C4-2B (cell line): ENCODE results near the gene AKAP8L.

Source experiments
- CTCF ChIP-seq: fragments of 450-650 bp; conservative IDR thresholded peaks from 2 replicates; pipeline ENCODE4 v1.5.1; 2017; ENCODE audit warnings: mild to moderate bottlenecking
- ZFX ChIP-seq: fragments of 450-650 bp; IDR thresholded peaks from 2 replicates; pipeline ENCODE4 v1.6.1; 2017

GRCh38 chr19:15398501-15399233 is 20.1 kb downstream of the AKAP8L start:
- TF ChIP-seq CTCF = no peak
- no peak for TF ChIP-seq ZFX
